DOHH2 (cell line): ENCODE results near the gene MEOX2.

Experiments used
- EZH2phosphoT487 ChIP-seq: fragments of 200-600 bp; sonication (generic); IDR thresholded peaks from 2 replicates; pipeline ENCODE4 v1.6.1; 2017; ENCODE audit warnings: borderline replicate concordance, mild to moderate bottlenecking, antibody characterized with exemption, low read length, moderate library complexity, mixed read lengths
- TF ChIP-seq, protein P1 (sequence below): fragments of 200-600 bp; sonication (generic); IDR thresholded peaks from one replicate; pipeline ENCODE4 v1.5.1; 2014; ENCODE audit warnings: antibody characterized with exemption, mild to moderate bottlenecking, low read depth, low read length; ENCODE audit not compliant: poor library complexity, severe bottlenecking

DNA sequence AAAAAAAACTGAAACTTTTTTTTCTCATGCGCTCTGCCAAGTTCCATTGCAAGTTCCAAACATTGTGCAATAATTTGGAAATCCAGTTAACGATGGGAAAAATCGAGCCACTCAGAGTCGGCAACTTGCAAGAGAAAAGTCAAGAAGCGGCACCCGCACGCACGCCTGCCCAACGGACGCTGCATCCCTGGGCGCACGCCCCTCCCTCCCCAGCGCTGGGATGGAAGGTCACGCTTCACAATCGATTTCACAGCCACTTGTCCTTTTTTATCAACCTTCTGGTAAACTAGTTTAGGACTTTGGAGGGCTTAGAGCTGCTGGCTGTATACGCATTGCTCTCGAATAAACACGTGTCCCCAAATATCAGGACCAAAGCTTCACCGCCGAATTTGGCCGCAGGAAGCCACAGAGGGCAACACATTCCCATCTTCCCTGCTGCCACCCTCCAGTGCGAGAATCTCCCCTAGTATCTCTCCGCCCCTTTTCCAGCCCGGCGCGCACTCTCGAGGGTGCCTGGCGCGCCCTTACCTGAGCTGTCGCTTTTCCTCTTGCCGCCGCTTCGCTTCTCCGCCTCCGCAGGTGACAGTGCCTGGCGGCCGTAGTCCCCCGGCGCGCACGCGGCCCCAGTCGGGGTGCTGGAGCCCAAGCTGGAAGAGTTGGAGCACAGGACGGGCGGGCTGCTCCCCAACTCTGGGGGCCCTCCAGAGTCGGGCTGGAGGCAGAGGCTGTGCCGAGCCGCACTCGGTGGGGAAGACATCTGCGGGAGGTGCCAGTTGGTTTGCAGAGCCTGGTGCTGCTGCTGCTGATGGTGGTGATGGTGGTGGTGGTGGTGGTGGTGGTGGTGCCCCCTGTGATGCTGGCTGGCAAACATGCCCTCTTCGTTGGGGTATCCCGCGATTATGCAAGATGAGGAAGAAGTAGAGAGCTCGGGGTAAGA, 857 bp downstream of the MEOX2 start:
- TF ChIP-seq, protein P1, sequence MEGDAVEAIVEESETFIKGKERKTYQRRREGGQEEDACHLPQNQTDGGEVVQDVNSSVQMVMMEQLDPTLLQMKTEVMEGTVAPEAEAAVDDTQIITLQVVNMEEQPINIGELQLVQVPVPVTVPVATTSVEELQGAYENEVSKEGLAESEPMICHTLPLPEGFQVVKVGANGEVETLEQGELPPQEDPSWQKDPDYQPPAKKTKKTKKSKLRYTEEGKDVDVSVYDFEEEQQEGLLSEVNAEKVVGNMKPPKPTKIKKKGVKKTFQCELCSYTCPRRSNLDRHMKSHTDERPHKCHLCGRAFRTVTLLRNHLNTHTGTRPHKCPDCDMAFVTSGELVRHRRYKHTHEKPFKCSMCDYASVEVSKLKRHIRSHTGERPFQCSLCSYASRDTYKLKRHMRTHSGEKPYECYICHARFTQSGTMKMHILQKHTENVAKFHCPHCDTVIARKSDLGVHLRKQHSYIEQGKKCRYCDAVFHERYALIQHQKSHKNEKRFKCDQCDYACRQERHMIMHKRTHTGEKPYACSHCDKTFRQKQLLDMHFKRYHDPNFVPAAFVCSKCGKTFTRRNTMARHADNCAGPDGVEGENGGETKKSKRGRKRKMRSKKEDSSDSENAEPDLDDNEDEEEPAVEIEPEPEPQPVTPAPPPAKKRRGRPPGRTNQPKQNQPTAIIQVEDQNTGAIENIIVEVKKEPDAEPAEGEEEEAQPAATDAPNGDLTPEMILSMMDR = no peak
- no peak for TF ChIP-seq EZH2phosphoT487
